HepG2 (cell line): ENCODE measurements around the gene MAPK14. TPM values are rescaled to one million over a fixed set of nuclear protein-coding genes. Genes with fewer than 3 reads are reported as not detected.

Experiments used
- ATF7-NPFF ChIP-seq: sonication (generic); formaldehyde crosslinking; IDR thresholded peaks from 2 replicates; pipeline ENCODE4 v1.8.1; 2023; ENCODE audit warnings: mild to moderate bottlenecking, low read depth, missing genetic modification reagents, moderate library complexity
- CHCHD3 ChIP-seq: sonication (generic); formaldehyde crosslinking; IDR thresholded peaks from 2 replicates; pipeline ENCODE4 v1.8.0; 2022; ENCODE audit warnings: mild to moderate bottlenecking, missing genetic modification reagents, moderate library complexity
- CREM ChIP-seq, 2 experiments: sonication (generic) in 1 of 2; formaldehyde crosslinking in 1 of 2; IDR thresholded peaks; 2 replicates each; pipeline versions ENCODE4 v1.4.0 to v1.6.1; 2016 to 2020; ENCODE audit warnings: antibody characterized with exemption in 1 of 2, mild to moderate bottlenecking in 1 of 2, missing genetic modification reagents in 1 of 2
- ELF1 ChIP-seq: sonication (generic); formaldehyde crosslinking; IDR thresholded peaks from 2 replicates; pipeline ENCODE4 v1.4.0; 2020; ENCODE audit warnings: missing genetic modification reagents
- FOXO1 ChIP-seq: sonication (generic); formaldehyde crosslinking; IDR thresholded peaks from 2 replicates; pipeline ENCODE4 v1.4.0; 2020; ENCODE audit warnings: missing genetic modification reagents
- KAT7 ChIP-seq: IDR thresholded peaks from 2 replicates; pipeline ENCODE4 v1.6.1; 2018; ENCODE audit warnings: borderline replicate concordance, missing compliant biosample characterization
- KDM1A ChIP-seq: IDR thresholded peaks from 2 replicates; pipeline ENCODE4 v1.6.1; 2016; ENCODE audit warnings: missing compliant biosample characterization
- KLF9 ChIP-seq: IDR thresholded peaks from 2 replicates; pipeline ENCODE4 v1.6.1; 2016; ENCODE audit warnings: low read depth
- MATR3 ChIP-seq: sonication (generic); formaldehyde crosslinking; IDR thresholded peaks from 2 replicates; pipeline ENCODE4 v1.4.0; 2020; ENCODE audit warnings: missing genetic modification reagents
- MBD4 ChIP-seq: IDR thresholded peaks from 2 replicates; pipeline ENCODE4 v1.6.1; 2012; ENCODE audit warnings: low read length, inconsistent platforms, borderline replicate concordance
- MTA1 ChIP-seq: sonication (generic); formaldehyde crosslinking; IDR thresholded peaks from 2 replicates; pipeline ENCODE4 v1.4.0; 2020; ENCODE audit warnings: missing genetic modification reagents, mild to moderate bottlenecking, borderline replicate concordance
- NR2F1 ChIP-seq, 2 experiments: fragments of 450-650 bp in 1 of 2; formaldehyde crosslinking in 1 of 2; IDR thresholded peaks; 2 replicates each; pipeline versions ENCODE4 v1.5.0 to v1.6.1; 2016 to 2020; ENCODE audit warnings: mild to moderate bottlenecking in 1 of 2, missing compliant biosample characterization in 1 of 2, missing genetic modification reagents in 1 of 2, moderate library complexity in 1 of 2
- U2AF1 ChIP-seq: fragments of 200-400 bp; formaldehyde crosslinking; optimal IDR thresholded peaks from 2 replicates; pipeline ENCODE3; 2017; ENCODE audit warnings: mild to moderate bottlenecking, low read depth, low read length
- ZC3H13 ChIP-seq: sonication (generic); formaldehyde crosslinking; IDR thresholded peaks from 2 replicates; pipeline ENCODE4 v1.8.1; 2023; ENCODE audit warnings: mild to moderate bottlenecking, missing genetic modification reagents, moderate library complexity
- ZNF382 ChIP-seq: sonication (generic); formaldehyde crosslinking; IDR thresholded peaks from 2 replicates; pipeline ENCODE4 v1.5.0; 2020; ENCODE audit warnings: missing genetic modification reagents, mild to moderate bottlenecking, borderline replicate concordance
- ZNF563 ChIP-seq: sonication (generic); formaldehyde crosslinking; IDR thresholded peaks from 2 replicates; pipeline ENCODE4 v1.8.0; 2022; ENCODE audit warnings: mild to moderate bottlenecking, moderate library complexity, missing genetic modification reagents
- ZNF616 ChIP-seq: sonication (generic); formaldehyde crosslinking; IDR thresholded peaks from 2 replicates; pipeline ENCODE4 v1.5.0; 2020; ENCODE audit warnings: low read depth, mild to moderate bottlenecking, missing genetic modification reagents
- ZNF629 ChIP-seq: sonication (generic); formaldehyde crosslinking; conservative IDR thresholded peaks from 2 replicates; pipeline ENCODE4 v1.5.0; 2020; ENCODE audit warnings: missing genetic modification reagents
- ZNF672 ChIP-seq: sonication (generic); formaldehyde crosslinking; IDR thresholded peaks from 2 replicates; pipeline ENCODE4 v1.8.1; 2022; ENCODE audit warnings: missing genetic modification reagents
- ZNF746 ChIP-seq: sonication (generic); formaldehyde crosslinking; IDR thresholded peaks from 2 replicates; pipeline ENCODE4 v1.8.0; 2022; ENCODE audit warnings: mild to moderate bottlenecking, missing genetic modification reagents
- ZNF784 ChIP-seq: sonication (generic); formaldehyde crosslinking; IDR thresholded peaks from 2 replicates; pipeline ENCODE4 v1.5.1; 2020; ENCODE audit warnings: missing genetic modification reagents, mild to moderate bottlenecking, borderline replicate concordance
- ZNF850 ChIP-seq: sonication (generic); formaldehyde crosslinking; conservative IDR thresholded peaks from 2 replicates; pipeline ENCODE4 v1.9.0; 2021; ENCODE audit warnings: mild to moderate bottlenecking, missing genetic modification reagents
- ZSCAN12 ChIP-seq: sonication (generic); formaldehyde crosslinking; IDR thresholded peaks from 2 replicates; pipeline ENCODE4 v1.9.0; 2021; ENCODE audit warnings: mild to moderate bottlenecking, missing genetic modification reagents
- polyA plus RNA-seq, 8 experiments: library from polyadenylated mRNA; depleted of rRNA in 3 of 8; stranded (reverse) in 7 of 8; unstranded in 1 of 8; fragments of >200 nt; fragmentation: Illumina TruSeq in 4 of 8; extraction: Trizol in 4 of 8; gene quantifications; 2 replicates each; pipeline versions ENCODE4 v1.2.1 to v1.2.3, GENCODE V29; 2011 to 2016; ENCODE audit warnings: low read depth in 4 of 8, missing spikeins in 1 of 8, mixed read lengths in 1 of 8; ENCODE audit not compliant: insufficient read depth in 1 of 8
- total RNA-seq, 5 experiments: library from RNA; depleted of rRNA; stranded (reverse); fragments of >200 nt; fragmentation: Illumina TruSeq; extraction: Trizol; gene quantifications; 2 replicates each; pipeline ENCODE4 v1.2.3, GENCODE V29; 2016; ENCODE audit warnings: low read depth in 1 of 5
- TF ChIP-seq, protein P1 (sequence below): sonication (generic); formaldehyde crosslinking; IDR thresholded peaks from 2 replicates; pipeline ENCODE4 v1.4.0; 2020; ENCODE audit warnings: missing genetic modification reagents
- TF ChIP-seq, protein P2 (sequence below): sonication (generic); formaldehyde crosslinking; IDR thresholded peaks from 2 replicates; pipeline ENCODE4 v1.5.1; 2020; ENCODE audit warnings: mild to moderate bottlenecking, moderate library complexity, missing genetic modification reagents

Gene MAPK14
- total and polyA plus RNA-seq, 2 of the 13 experiments (the other 11 are each of a cell fraction or from before 2014, with no cell fraction given): 66.3 to 67.3 TPM

DNA sequence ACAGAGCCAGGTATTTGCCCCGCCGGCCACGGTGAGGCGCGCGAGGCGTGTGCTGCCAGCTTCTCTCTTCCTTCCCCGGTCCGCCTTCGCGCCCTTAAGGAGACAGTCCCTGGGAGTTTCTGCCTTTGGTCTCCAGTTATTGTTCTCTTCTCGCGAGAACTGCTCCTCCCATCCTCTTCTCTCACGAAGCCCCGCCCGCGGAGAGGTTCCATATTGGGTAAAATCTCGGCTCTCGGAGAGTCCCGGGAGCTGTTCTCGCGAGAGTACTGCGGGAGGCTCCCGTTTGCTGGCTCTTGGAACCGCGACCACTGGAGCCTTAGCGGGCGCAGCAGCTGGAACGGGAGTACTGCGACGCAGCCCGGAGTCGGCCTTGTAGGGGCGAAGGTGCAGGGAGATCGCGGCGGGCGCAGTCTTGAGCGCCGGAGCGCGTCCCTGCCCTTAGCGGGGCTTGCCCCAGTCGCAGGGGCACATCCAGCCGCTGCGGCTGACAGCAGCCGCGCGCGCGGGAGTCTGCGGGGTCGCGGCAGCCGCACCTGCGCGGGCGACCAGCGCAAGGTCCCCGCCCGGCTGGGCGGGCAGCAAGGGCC, at the start of gene MAPK14 (continued):
- TF ChIP-seq ZNF616 (CRISPR knock-in tag) (peak; percentile 58; the same call in 1 of the 2 replicates), FOXO1 (CRISPR knock-in tag) (peak; percentile 65), KLF9 (CRISPR knock-in tag) (peak; percentile 80; the same call in 1 of the 2 replicates), MBD4 (no peak), ZNF382 (no peak), KDM1A (CRISPR knock-in tag) (no peak), ATF7-NPFF (no peak), MTA1 (peak; percentile 66; the same call in 1 of the 2 replicates), ZNF629 (no peak; the same call in 1 of the 2 replicates), KAT7 (CRISPR knock-in tag) (no peak), NR2F1 (CRISPR knock-in tag; IDR thresholded peaks at IDR 0.05) (no peak), U2AF1 (no peak), ZC3H13 (CRISPR knock-in tag) (no peak), ZNF672 (no peak), ZNF784 (peak; percentile 45), ZNF746 (CRISPR knock-in tag) (no peak; the same call in 1 of the 2 replicates), MATR3 (CRISPR knock-in tag) (no peak), ELF1 (CRISPR knock-in tag) (peak; percentile 74), CREM (IDR thresholded peaks at IDR 0.05) (peak; percentile 61; the same call in 1 of the 2 replicates), CREM (CRISPR knock-in tag; IDR thresholded peaks at IDR 0.05) (no peak), ZSCAN12 (CRISPR knock-in tag) (peak; percentile 20; the same call in 1 of the 2 replicates), ZNF563 (CRISPR knock-in tag) (peak; percentile 94), CHCHD3 (CRISPR knock-in tag) (peak; percentile 97; the same call in 1 of the 2 replicates), ZNF850 (no peak)
- TF ChIP-seq, protein P1, sequence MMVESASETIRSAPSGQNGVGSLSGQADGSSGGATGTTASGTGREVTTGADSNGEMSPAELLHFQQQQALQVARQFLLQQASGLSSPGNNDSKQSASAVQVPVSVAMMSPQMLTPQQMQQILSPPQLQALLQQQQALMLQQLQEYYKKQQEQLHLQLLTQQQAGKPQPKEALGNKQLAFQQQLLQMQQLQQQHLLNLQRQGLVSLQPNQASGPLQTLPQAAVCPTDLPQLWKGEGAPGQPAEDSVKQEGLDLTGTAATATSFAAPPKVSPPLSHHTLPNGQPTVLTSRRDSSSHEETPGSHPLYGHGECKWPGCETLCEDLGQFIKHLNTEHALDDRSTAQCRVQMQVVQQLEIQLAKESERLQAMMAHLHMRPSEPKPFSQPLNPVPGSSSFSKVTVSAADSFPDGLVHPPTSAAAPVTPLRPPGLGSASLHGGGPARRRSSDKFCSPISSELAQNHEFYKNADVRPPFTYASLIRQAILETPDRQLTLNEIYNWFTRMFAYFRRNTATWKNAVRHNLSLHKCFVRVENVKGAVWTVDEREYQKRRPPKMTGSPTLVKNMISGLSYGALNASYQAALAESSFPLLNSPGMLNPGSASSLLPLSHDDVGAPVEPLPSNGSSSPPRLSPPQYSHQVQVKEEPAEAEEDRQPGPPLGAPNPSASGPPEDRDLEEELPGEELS: peak; percentile 58
- TF ChIP-seq, protein P2, sequence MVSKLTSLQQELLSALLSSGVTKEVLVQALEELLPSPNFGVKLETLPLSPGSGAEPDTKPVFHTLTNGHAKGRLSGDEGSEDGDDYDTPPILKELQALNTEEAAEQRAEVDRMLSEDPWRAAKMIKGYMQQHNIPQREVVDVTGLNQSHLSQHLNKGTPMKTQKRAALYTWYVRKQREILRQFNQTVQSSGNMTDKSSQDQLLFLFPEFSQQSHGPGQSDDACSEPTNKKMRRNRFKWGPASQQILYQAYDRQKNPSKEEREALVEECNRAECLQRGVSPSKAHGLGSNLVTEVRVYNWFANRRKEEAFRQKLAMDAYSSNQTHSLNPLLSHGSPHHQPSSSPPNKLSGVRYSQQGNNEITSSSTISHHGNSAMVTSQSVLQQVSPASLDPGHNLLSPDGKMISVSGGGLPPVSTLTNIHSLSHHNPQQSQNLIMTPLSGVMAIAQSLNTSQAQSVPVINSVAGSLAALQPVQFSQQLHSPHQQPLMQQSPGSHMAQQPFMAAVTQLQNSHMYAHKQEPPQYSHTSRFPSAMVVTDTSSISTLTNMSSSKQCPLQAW: peak; percentile 96; the same call in 1 of the 2 replicates
